Astrocyte (in vitro differentiated cells and primary cell): ENCODE measurements around the gene XCR1.

Source experiments
- CTCF ChIP-seq: IDR thresholded peaks from 2 replicates; pipeline ENCODE4 v1.5.1; 2011; ENCODE audit warnings: low read depth, mild to moderate bottlenecking, inconsistent platforms, low read length, moderate library complexity; ENCODE audit not compliant: insufficient read depth
- EZH2 ChIP-seq: IDR thresholded peaks from 2 replicates; pipeline ENCODE4 v1.6.1; 2012; ENCODE audit warnings: mild to moderate bottlenecking, low read length, inconsistent platforms; ENCODE audit not compliant: insufficient read depth

GRCh38 chr3:46049093-46049492, 21.8 kb upstream of the XCR1 start:
- no peak for TF ChIP-seq CTCF
- TF ChIP-seq EZH2 = no peak
